NCI-H2196 treated with DMSO at 0.1 percent for 48 hours (cell line): ENCODE data around the gene CA10.

Experiments
- DNase-seq: peaks from one replicate; lab custom pipeline; 2025; ENCODE audit not compliant: unreplicated experiment; lab: John Stamatoyannopoulos, UW

The CA10 gene

GRCh38 chr17:51888816-51889215 lies 269.7 kb downstream of the CA10 start:
- no peak for DNase-seq

- no peak for DNase-seq
These were observed 281.5 kb downstream of the CA10 start for GRCh38 chr17:51876986-51877385.

- no peak for DNase-seq
These were observed 285.2 kb downstream of the CA10 start for GRCh38 chr17:51873302-51873701.

GRCh38 chr17:51869387-51869786 lies 289.1 kb downstream of the CA10 start:
- no peak for DNase-seq

- DNase-seq: peak; percentile 72
These were observed 297.5 kb downstream of the CA10 start for GRCh38 chr17:51860954-51861561.

- DNase-seq: peak; percentile 24
These were observed 301.4 kb downstream of the CA10 start for GRCh38 chr17:51857052-51857597.

GRCh38 chr17:51855806-51856205 lies 302.7 kb downstream of the CA10 start:
- DNase-seq: no peak

GRCh38 chr17:51853857-51854256 lies 304.7 kb downstream of the CA10 start:
- peak; percentile 61 for DNase-seq

GRCh38 chr17:51852603-51853002 lies 305.9 kb downstream of the CA10 start:
- DNase-seq: no peak

- DNase-seq: no peak
These were observed 308.3 kb downstream of the CA10 start for GRCh38 chr17:51850201-51850600.

GRCh38 chr17:51848451-51848850 lies 310.1 kb downstream of the CA10 start:
- no peak for DNase-seq

GRCh38 chr17:51846566-51846965 lies 311.9 kb downstream of the CA10 start:
- no peak for DNase-seq

GRCh38 chr17:51845776-51846175 lies 312.7 kb downstream of the CA10 start:
- no peak for DNase-seq

GRCh38 chr17:51842763-51843162 lies 315.8 kb downstream of the CA10 start:
- DNase-seq: no peak

- DNase-seq: no peak
These were observed 316.8 kb downstream of the CA10 start for GRCh38 chr17:51841669-51842068.

- no peak for DNase-seq
These were observed 317.8 kb downstream of the CA10 start for GRCh38 chr17:51840688-51841087.

GRCh38 chr17:51833620-51834019 lies 324.9 kb downstream of the CA10 start:
- no peak for DNase-seq

- no peak for DNase-seq
These were observed 325.5 kb downstream of the CA10 start for GRCh38 chr17:51833045-51833444.

- DNase-seq: no peak
These were observed 327.6 kb downstream of the CA10 start for GRCh38 chr17:51830886-51831285.

GRCh38 chr17:51830451-51830850 lies 328.1 kb downstream of the CA10 start:
- no peak for DNase-seq

GRCh38 chr17:51828901-51829300 lies 329.6 kb downstream of the CA10 start:
- no peak for DNase-seq

GRCh38 chr17:51827140-51827539 lies 331.4 kb downstream of the CA10 start:
- DNase-seq: no peak

GRCh38 chr17:51820766-51821165 lies 337.7 kb downstream of the CA10 start:
- DNase-seq: no peak
